Smooth muscle cell (in vitro differentiated cells): ENCODE measurements around the gene ZNF366. TPM values are rescaled to one million over a fixed set of nuclear protein-coding genes. Genes with fewer than 3 reads are reported as not detected.

Experiments
- DNase-seq: peaks from one replicate; lab custom pipeline; 2025; ENCODE audit not compliant: unreplicated experiment; lab: John Stamatoyannopoulos, UW
- H2AFZ ChIP-seq: fragments of 200-600 bp; sonication (generic); 2 replicates; pipeline ENCODE4 v1.6.0; 2016; ENCODE audit warnings: antibody characterized with exemption, low read depth, mild to moderate bottlenecking
- H3F3A ChIP-seq: fragments of 200-600 bp; sonication (generic); 2 replicates; pipeline ENCODE4 v1.6.0; 2017; ENCODE audit warnings: antibody characterized with exemption, low read depth
- H3K27ac ChIP-seq: fragments of 200-600 bp; sonication (generic); 2 replicates; pipeline ENCODE4 v1.5.1; 2016; ENCODE audit warnings: low read depth, mild to moderate bottlenecking
- H3K27me3 ChIP-seq: fragments of 200-600 bp; sonication (generic); 2 replicates; pipeline ENCODE4 v1.6.1; 2016; ENCODE audit warnings: low read depth, mild to moderate bottlenecking
- H3K36me3 ChIP-seq: fragments of 200-600 bp; sonication (generic); 2 replicates; pipeline ENCODE4 v1.5.1; 2016; ENCODE audit warnings: low read depth
- H3K4me1 ChIP-seq: fragments of 200-600 bp; sonication (generic); 2 replicates; pipeline ENCODE4 v1.5.1; 2016; ENCODE audit warnings: low read depth
- H3K4me2 ChIP-seq: fragments of 200-600 bp; sonication (generic); 2 replicates; pipeline ENCODE4 v1.6.0; 2016; ENCODE audit warnings: mild to moderate bottlenecking
- H3K4me3 ChIP-seq: fragments of 200-600 bp; sonication (generic); 2 replicates; pipeline ENCODE4 v1.5.1; 2016; ENCODE audit warnings: mild to moderate bottlenecking
- H3K79me2 ChIP-seq: fragments of 200-600 bp; sonication (generic); 2 replicates; pipeline ENCODE4 v1.6.0; 2016; ENCODE audit warnings: low read depth, mild to moderate bottlenecking
- H3K9ac ChIP-seq: fragments of 200-600 bp; sonication (generic); 2 replicates; pipeline ENCODE4 v1.6.0; 2016; ENCODE audit warnings: low read depth
- H3K9me3 ChIP-seq: fragments of 200-600 bp; sonication (generic); replicated peaks from 2 replicates; pipeline ENCODE4 v1.5.1; 2016; ENCODE audit warnings: low read depth
- H4K20me1 ChIP-seq: fragments of 200-600 bp; sonication (generic); 2 replicates; pipeline ENCODE4 v1.6.0; 2016; ENCODE audit warnings: low read depth
- CTCF ChIP-seq: fragments of 200-600 bp; sonication (generic); IDR thresholded peaks from 2 replicates; pipeline ENCODE4 v1.5.1; 2017; ENCODE audit warnings: borderline replicate concordance, mild to moderate bottlenecking, antibody characterized with exemption; ENCODE audit not compliant: insufficient read depth, poor library complexity, severe bottlenecking
- WGBS: methylation state at CpG from one replicate; pipeline ENCODE4 v1.1.7; 2016; ENCODE audit warnings: low lambda C conversion rate; 5-methylcytosine and 5-hydroxymethylcytosine counted together
- polyA plus RNA-seq: library from polyadenylated mRNA; unstranded; fragments of >200 nt; fragmentation: Nextera tagmentation; extraction: Ambion mirVana; gene quantifications from 2 replicates; pipeline ENCODE4 v1.2.1, GENCODE V29; 2016
- total RNA-seq: library from RNA; depleted of rRNA; stranded (reverse); fragments of >200 nt; gene quantifications from 2 replicates; pipeline ENCODE4 v1.2.3, GENCODE V29; 2014

The ZNF366 gene
- total and polyA plus RNA-seq, 2 experiments from 2014 or later, result not detected

GRCh38 chr5:72464071-72464470 lies 43.1 kb downstream of the ZNF366 start:
- no peak for DNase-seq
- WGBS, result 80% methylated on average over 6 of the region's 6 CpGs
- H3K4me1 ChIP-seq, result no peaks in the 10 kb centered on the region
- H3K27ac ChIP-seq, result no peak overlapping the region
- H4K20me1 ChIP-seq, result no peaks in the 10 kb centered on the region
- no peak overlapping the region for H3K9ac ChIP-seq
- H3K79me2 ChIP-seq, result no peaks in the 10 kb centered on the region
- no peaks in the 10 kb centered on the region for H3K36me3 ChIP-seq
- H3K4me3 ChIP-seq, result no peak overlapping the region
- no peaks in the 10 kb centered on the region for H3K27me3 ChIP-seq
- H2AFZ ChIP-seq, result no peak overlapping the region
- no peak for TF ChIP-seq CTCF
- no peaks in the 10 kb centered on the region for H3K9me3 ChIP-seq
- no peak overlapping the region for H3K4me2 ChIP-seq
- no peaks in the 10 kb centered on the region for H3F3A ChIP-seq

- 61% methylated on average over 6 of the region's 6 CpGs for WGBS
- Histone ChIP-seq H4K20me1 (no peaks in the 10 kb centered on the region), H3K9ac (no peak overlapping the region), H3K36me3 (no peaks in the 10 kb centered on the region), H3K27ac (no peak overlapping the region), H3K27me3 (no peaks in the 10 kb centered on the region), H3K79me2 (no peaks in the 10 kb centered on the region), H3K4me2 (no peak overlapping the region), H3K4me1 (no peaks in the 10 kb centered on the region), H3K4me3 (no peak overlapping the region), H3K9me3 (no peaks in the 10 kb centered on the region), H2AFZ (no peak overlapping the region), H3F3A (no peaks in the 10 kb centered on the region)
- no peak for TF ChIP-seq CTCF
- no peak for DNase-seq
These were observed 43.7 kb downstream of the ZNF366 start for GRCh38 chr5:72463449-72464052.

- H3K4me2 ChIP-seq, result no peak overlapping the region
- H3K27me3 ChIP-seq, result no peaks in the 10 kb centered on the region
- H3K4me1 ChIP-seq, result no peaks in the 10 kb centered on the region
- no peaks in the 10 kb centered on the region for H3K36me3 ChIP-seq
- no peak overlapping the region for H3K4me3 ChIP-seq
- 98% methylated on average over 27 of the region's 27 CpGs for WGBS
- no peaks in the 10 kb centered on the region for H3F3A ChIP-seq
- H3K9ac ChIP-seq, result no peak overlapping the region
- DNase-seq, result no peak
- H3K9me3 ChIP-seq, result no peaks in the 10 kb centered on the region
- H3K27ac ChIP-seq, result no peak overlapping the region
- TF ChIP-seq CTCF, result no peak
- no peak overlapping the region for H2AFZ ChIP-seq
- no peaks in the 10 kb centered on the region for H4K20me1 ChIP-seq
- no peaks in the 10 kb centered on the region for H3K79me2 ChIP-seq
These were observed 46.8 kb downstream of the ZNF366 start for GRCh38 chr5:72460413-72460812.

GRCh38 chr5:72459913-72460312 lies 47.3 kb downstream of the ZNF366 start:
- Histone ChIP-seq H3K36me3 (no peaks in the 10 kb centered on the region), H3K4me3 (no peak overlapping the region), H4K20me1 (no peaks in the 10 kb centered on the region), H3K79me2 (no peaks in the 10 kb centered on the region), H3K4me1 (no peaks in the 10 kb centered on the region), H2AFZ (no peak overlapping the region), H3K9me3 (no peaks in the 10 kb centered on the region), H3K9ac (no peak overlapping the region), H3K27ac (no peak overlapping the region), H3K27me3 (no peaks in the 10 kb centered on the region), H3F3A (no peaks in the 10 kb centered on the region), H3K4me2 (no peak overlapping the region)
- WGBS, result 95% methylated on average over 18 of the region's 18 CpGs
- DNase-seq, result no peak
- no peak for TF ChIP-seq CTCF
